KMS-11 (cell line): Measurements from ENCODE around the gene REPS1.

Source experiments
- H2AFZ ChIP-seq: fragments of 200-600 bp; sonication (generic); 2 replicates; pipeline ENCODE4 v1.6.1; 2016; ENCODE audit warnings: antibody characterized with exemption, mixed run types, low read depth
- H3K27ac ChIP-seq: fragments of 200-600 bp; sonication (generic); 2 replicates; pipeline ENCODE4 v1.6.1; 2016; ENCODE audit warnings: mild to moderate bottlenecking, mixed run types
- H3K27me3 ChIP-seq: fragments of 200-600 bp; sonication (generic); 2 replicates; pipeline ENCODE4 v1.6.1; 2017; ENCODE audit warnings: mild to moderate bottlenecking, low read depth, mixed run types, moderate library complexity; ENCODE audit not compliant: insufficient read depth
- H3K36me3 ChIP-seq: fragments of 200-600 bp; sonication (generic); 2 replicates; pipeline ENCODE4 v1.6.1; 2017; ENCODE audit warnings: mild to moderate bottlenecking, mixed run types; ENCODE audit not compliant: insufficient read depth
- H3K4me1 ChIP-seq: fragments of 200-600 bp; sonication (generic); 2 replicates; pipeline ENCODE4 v1.6.1; 2016; ENCODE audit warnings: mild to moderate bottlenecking, low read depth, mixed run types; ENCODE audit not compliant: poor library complexity, severe bottlenecking
- H3K4me2 ChIP-seq: fragments of 200-600 bp; sonication (generic); 2 replicates; pipeline ENCODE4 v1.7.0; 2016; ENCODE audit warnings: mild to moderate bottlenecking, mixed run types
- H3K4me3 ChIP-seq: fragments of 200-600 bp; sonication (generic); IDR thresholded peaks from 2 replicates; pipeline ENCODE4 v1.6.1; 2017; ENCODE audit warnings: low read depth, low read length, mixed read lengths; ENCODE audit not compliant: insufficient read depth
- H3K79me2 ChIP-seq: fragments of 200-600 bp; sonication (generic); 2 replicates; pipeline ENCODE4 v1.6.1; 2016; ENCODE audit warnings: low read depth, mixed run types; ENCODE audit not compliant: insufficient read depth
- H3K9ac ChIP-seq: fragments of 200-600 bp; sonication (generic); 2 replicates; pipeline ENCODE4 v1.6.1; 2016; ENCODE audit warnings: mild to moderate bottlenecking, mixed run types
- H4K20me1 ChIP-seq: fragments of 200-600 bp; sonication (generic); 2 replicates; pipeline ENCODE4 v1.6.1; 2016; ENCODE audit warnings: mild to moderate bottlenecking, mixed run types; ENCODE audit not compliant: insufficient read depth
- CTCF ChIP-seq: fragments of 200-600 bp; sonication (generic); conservative IDR thresholded peaks from 2 replicates; pipeline ENCODE4 v1.6.1; 2017; ENCODE audit warnings: low read depth, mild to moderate bottlenecking, antibody characterized with exemption, low read length, moderate library complexity, mixed read lengths

REPS1 gene

GRCh38 chr6:138981416-138981815 lies 6.6 kb downstream of the REPS1 start:
- H2AFZ ChIP-seq = no peak overlapping the region
- H3K36me3 ChIP-seq = no peaks in the 10 kb centered on the region
- H3K27me3 ChIP-seq = no peaks in the 10 kb centered on the region
- H3K9ac ChIP-seq = no peak overlapping the region
- peaks cover 29% of the 10 kb centered on the region for H3K4me1 ChIP-seq
- no peak overlapping the region for H3K27ac ChIP-seq
- peaks cover 7% of the 10 kb centered on the region; the same call in 1 of the 2 replicates for H4K20me1 ChIP-seq
- H3K4me2 ChIP-seq = no peak overlapping the region
- TF ChIP-seq CTCF = no peak
- H3K4me3 ChIP-seq = no peak overlapping the region
- peaks cover 80% of the 10 kb centered on the region for H3K79me2 ChIP-seq

- no peak overlapping the region for H3K4me3 ChIP-seq
- H3K9ac ChIP-seq = no peak overlapping the region
- peaks cover 74% of the 10 kb centered on the region for H3K79me2 ChIP-seq
- H3K27me3 ChIP-seq = no peaks in the 10 kb centered on the region
- H3K36me3 ChIP-seq = no peaks in the 10 kb centered on the region
- H3K4me1 ChIP-seq = peaks cover 20% of the 10 kb centered on the region
- no peak overlapping the region for H3K4me2 ChIP-seq
- no peak overlapping the region for H3K27ac ChIP-seq
- TF ChIP-seq CTCF = no peak
- no peak overlapping the region for H2AFZ ChIP-seq
- H4K20me1 ChIP-seq = peaks cover 7% of the 10 kb centered on the region; the same call in 1 of the 2 replicates
Measured at GRCh38 chr6:138979813-138980668, 8.0 kb downstream of the REPS1 start.

GRCh38 chr6:138979365-138979764 lies 8.7 kb downstream of the REPS1 start:
- Histone ChIP-seq H3K9ac (no peak overlapping the region), H3K79me2 (peaks cover 68% of the 10 kb centered on the region), H3K27ac (no peak overlapping the region), H4K20me1 (peaks cover 7% of the 10 kb centered on the region; the same call in 1 of the 2 replicates), H2AFZ (no peak overlapping the region), H3K4me1 (peaks cover 20% of the 10 kb centered on the region), H3K4me3 (no peak overlapping the region), H3K4me2 (no peak overlapping the region), H3K27me3 (no peaks in the 10 kb centered on the region), H3K36me3 (no peaks in the 10 kb centered on the region)
- no peak for TF ChIP-seq CTCF

GRCh38 chr6:138978229-138978628 lies 9.8 kb downstream of the REPS1 start:
- Histone ChIP-seq H3K9ac (no peak overlapping the region), H3K4me1 (peaks cover 28% of the 10 kb centered on the region), H3K27ac (no peak overlapping the region), H3K4me3 (no peak overlapping the region), H3K4me2 (no peak overlapping the region), H4K20me1 (peaks cover 7% of the 10 kb centered on the region; the same call in 1 of the 2 replicates), H3K79me2 (peaks cover 67% of the 10 kb centered on the region), H3K36me3 (no peaks in the 10 kb centered on the region), H2AFZ (no peak overlapping the region), H3K27me3 (no peaks in the 10 kb centered on the region)
- TF ChIP-seq CTCF = no peak
